Vagina (tissue), 2 donors: ENCODE data around the gene NHERF2.

Experiments
- POLR2A ChIP-seq, 2 donors: fragments of 450-650 bp; IDR thresholded peaks; one replicate each; pipeline ENCODE4 v1.6.1; 2017; ENCODE audit warnings: antibody characterized with exemption in 2 of 2, mild to moderate bottlenecking in 2 of 2, moderate library complexity in 2 of 2
- POLR2AphosphoS5 ChIP-seq, 2 donors: sonication (generic); formaldehyde crosslinking; IDR thresholded peaks; one replicate each; pipeline ENCODE4 v1.9.0; 2017; ENCODE audit warnings: antibody characterized with exemption in 2 of 2, mild to moderate bottlenecking in 2 of 2, low read depth in 1 of 2; ENCODE audit not compliant: insufficient read depth in 1 of 2
- TF ChIP-seq, protein P1 (sequence below), 3 experiments: fragments of 450-650 bp in 2 of 3; fragments of 200-600 bp in 1 of 3; sonication (generic) in 1 of 3; IDR thresholded peaks; one replicate each; pipeline ENCODE4 v1.5.1; 2017 to 2019; ENCODE audit warnings: antibody characterized with exemption in 3 of 3, mild to moderate bottlenecking in 2 of 3, moderate library complexity in 2 of 3

- TF ChIP-seq, protein P1, sequence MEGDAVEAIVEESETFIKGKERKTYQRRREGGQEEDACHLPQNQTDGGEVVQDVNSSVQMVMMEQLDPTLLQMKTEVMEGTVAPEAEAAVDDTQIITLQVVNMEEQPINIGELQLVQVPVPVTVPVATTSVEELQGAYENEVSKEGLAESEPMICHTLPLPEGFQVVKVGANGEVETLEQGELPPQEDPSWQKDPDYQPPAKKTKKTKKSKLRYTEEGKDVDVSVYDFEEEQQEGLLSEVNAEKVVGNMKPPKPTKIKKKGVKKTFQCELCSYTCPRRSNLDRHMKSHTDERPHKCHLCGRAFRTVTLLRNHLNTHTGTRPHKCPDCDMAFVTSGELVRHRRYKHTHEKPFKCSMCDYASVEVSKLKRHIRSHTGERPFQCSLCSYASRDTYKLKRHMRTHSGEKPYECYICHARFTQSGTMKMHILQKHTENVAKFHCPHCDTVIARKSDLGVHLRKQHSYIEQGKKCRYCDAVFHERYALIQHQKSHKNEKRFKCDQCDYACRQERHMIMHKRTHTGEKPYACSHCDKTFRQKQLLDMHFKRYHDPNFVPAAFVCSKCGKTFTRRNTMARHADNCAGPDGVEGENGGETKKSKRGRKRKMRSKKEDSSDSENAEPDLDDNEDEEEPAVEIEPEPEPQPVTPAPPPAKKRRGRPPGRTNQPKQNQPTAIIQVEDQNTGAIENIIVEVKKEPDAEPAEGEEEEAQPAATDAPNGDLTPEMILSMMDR (IDR thresholded peaks at IDR 0.05) = no peak
- TF ChIP-seq POLR2A (IDR thresholded peaks at IDR 0.05) = no peak
- no peak for TF ChIP-seq POLR2AphosphoS5 (IDR thresholded peaks at IDR 0.05; ENCODE audit: insufficient read depth in 1 of 2, low read depth in 1 of 2)
These were observed 21.7 kb upstream of the NHERF2 start for GRCh38 chr16:2004795-2005517.
